Breast epithelium (tissue), 4 donors: ENCODE results near the gene SH3BP5. TPM values are rescaled to one million over a fixed set of nuclear protein-coding genes. Genes with fewer than 3 reads are reported as not detected.

Source experiments
- DNase-seq, 2 donors: peaks; one replicate each; pipeline ENCODE4 v3.0.0-alpha.2; 2019; ENCODE audit warnings: low spot score in 2 of 2
- H3K27ac ChIP-seq, 2 donors: fragments of 200-600 bp; sonication (generic) in 1 of 2; one replicate each; pipeline ENCODE4 v1.5.1; 2016 to 2019; ENCODE audit warnings: mild to moderate bottlenecking in 1 of 2
- H3K27me3 ChIP-seq, 2 donors: fragments of 200-600 bp; sonication (generic) in 1 of 2; one replicate each; pipeline versions ENCODE4 v1.5.1 to v1.6.0; 2017 to 2019; ENCODE audit warnings: control low read depth in 1 of 2, mild to moderate bottlenecking in 1 of 2
- H3K36me3 ChIP-seq: fragments of 200-600 bp; one replicate; pipeline ENCODE4 v1.5.1; 2019
- H3K4me1 ChIP-seq, 2 donors: fragments of 200-600 bp; sonication (generic); one replicate each; pipeline ENCODE4 v1.5.1; 2016 to 2019; ENCODE audit warnings: control low read depth in 1 of 2
- H3K4me3 ChIP-seq, 3 donors: fragments of 200-600 bp; sonication (generic); 1 replicate in 2 of 3; 2 replicates in 1 of 3; pipeline ENCODE4 v1.5.1; 2016 to 2019; ENCODE audit warnings: mild to moderate bottlenecking in 3 of 3, moderate library complexity in 2 of 3
- H3K9me3 ChIP-seq, 2 donors: fragments of 200-600 bp; sonication (generic) in 1 of 2; one replicate each; pipeline ENCODE4 v1.5.1; 2016 to 2019; ENCODE audit warnings: control low read depth in 1 of 2
- POLR2A ChIP-seq: fragments of 450-650 bp; IDR thresholded peaks from one replicate; pipeline ENCODE4 v1.6.1; 2016; ENCODE audit warnings: antibody characterized with exemption, mild to moderate bottlenecking, moderate library complexity
- POLR2AphosphoS5 ChIP-seq, 3 donors: sonication (generic); formaldehyde crosslinking; IDR thresholded peaks; one replicate each; pipeline ENCODE4 v1.6.1; 2017; ENCODE audit warnings: antibody characterized with exemption in 3 of 3
- intact Hi-C: fragments of 100-400 bp; cut with DNase I; formaldehyde crosslinking; loops from one replicate; pipeline ENCODE4 v1.15.1; 2023; ENCODE audit warnings: low total_unique reads
- total RNA-seq, 3 donors: library from RNA; depleted of rRNA; stranded (reverse); fragments of >200 nt; gene quantifications; one replicate each; pipeline ENCODE4 v1.1.0, GENCODE V29; 2016
- TF ChIP-seq, protein P1 (sequence below), 3 donors: fragments of 450-650 bp; IDR thresholded peaks; one replicate each; pipeline ENCODE4 v1.5.1; 2016 to 2017; ENCODE audit warnings: antibody characterized with exemption in 3 of 3, mild to moderate bottlenecking in 3 of 3, moderate library complexity in 3 of 3

The SH3BP5 gene
- total RNA-seq, 3 donors from 2014 or later, result 56.9 to 96.2 (median 83.2) TPM

DNA sequence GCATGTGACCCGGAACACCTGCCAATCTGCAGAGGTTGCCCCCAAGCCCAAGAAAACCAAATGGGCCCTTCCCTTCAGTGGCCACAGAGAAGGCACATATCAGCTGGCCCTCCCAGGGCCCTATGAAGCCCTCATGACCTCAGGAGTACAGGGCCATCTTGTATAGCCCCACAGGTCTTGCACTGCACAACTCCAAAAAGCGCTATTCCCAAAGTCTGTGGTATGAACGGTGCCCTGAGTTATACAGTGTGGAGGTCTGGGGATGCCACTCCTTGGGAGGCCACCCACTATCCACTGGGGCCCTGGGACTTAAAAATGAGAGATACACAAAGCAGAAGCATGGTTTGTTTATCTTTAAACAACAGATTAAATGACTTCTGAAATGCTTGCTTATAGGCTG, 64.9 kb downstream of the SH3BP5 start:
- no peaks in the 10 kb centered on the region for H3K36me3 ChIP-seq
- DNase-seq, result no peak
- intact Hi-C loops, result loop anchor here (10.0 kb wide), 1 partner anchor 117 kb away; no protein-coding TSS in a partner anchor
- TF ChIP-seq POLR2AphosphoS5 (IDR thresholded peaks at IDR 0.05) (no peak), POLR2A (no peak)
- TF ChIP-seq, protein P1, sequence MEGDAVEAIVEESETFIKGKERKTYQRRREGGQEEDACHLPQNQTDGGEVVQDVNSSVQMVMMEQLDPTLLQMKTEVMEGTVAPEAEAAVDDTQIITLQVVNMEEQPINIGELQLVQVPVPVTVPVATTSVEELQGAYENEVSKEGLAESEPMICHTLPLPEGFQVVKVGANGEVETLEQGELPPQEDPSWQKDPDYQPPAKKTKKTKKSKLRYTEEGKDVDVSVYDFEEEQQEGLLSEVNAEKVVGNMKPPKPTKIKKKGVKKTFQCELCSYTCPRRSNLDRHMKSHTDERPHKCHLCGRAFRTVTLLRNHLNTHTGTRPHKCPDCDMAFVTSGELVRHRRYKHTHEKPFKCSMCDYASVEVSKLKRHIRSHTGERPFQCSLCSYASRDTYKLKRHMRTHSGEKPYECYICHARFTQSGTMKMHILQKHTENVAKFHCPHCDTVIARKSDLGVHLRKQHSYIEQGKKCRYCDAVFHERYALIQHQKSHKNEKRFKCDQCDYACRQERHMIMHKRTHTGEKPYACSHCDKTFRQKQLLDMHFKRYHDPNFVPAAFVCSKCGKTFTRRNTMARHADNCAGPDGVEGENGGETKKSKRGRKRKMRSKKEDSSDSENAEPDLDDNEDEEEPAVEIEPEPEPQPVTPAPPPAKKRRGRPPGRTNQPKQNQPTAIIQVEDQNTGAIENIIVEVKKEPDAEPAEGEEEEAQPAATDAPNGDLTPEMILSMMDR (IDR thresholded peaks at IDR 0.05), result no peak
- H3K9me3 ChIP-seq, result no peaks in the 10 kb centered on the region
- no peak overlapping the region for H3K4me3 ChIP-seq
- H3K27ac ChIP-seq, result peak overlapping the region; percentile 53 to 90
- peaks cover 0 to 8% of the 10 kb centered on the region in 2 donors for H3K4me1 ChIP-seq
- H3K27me3 ChIP-seq, result no peaks in the 10 kb centered on the region

DNA sequence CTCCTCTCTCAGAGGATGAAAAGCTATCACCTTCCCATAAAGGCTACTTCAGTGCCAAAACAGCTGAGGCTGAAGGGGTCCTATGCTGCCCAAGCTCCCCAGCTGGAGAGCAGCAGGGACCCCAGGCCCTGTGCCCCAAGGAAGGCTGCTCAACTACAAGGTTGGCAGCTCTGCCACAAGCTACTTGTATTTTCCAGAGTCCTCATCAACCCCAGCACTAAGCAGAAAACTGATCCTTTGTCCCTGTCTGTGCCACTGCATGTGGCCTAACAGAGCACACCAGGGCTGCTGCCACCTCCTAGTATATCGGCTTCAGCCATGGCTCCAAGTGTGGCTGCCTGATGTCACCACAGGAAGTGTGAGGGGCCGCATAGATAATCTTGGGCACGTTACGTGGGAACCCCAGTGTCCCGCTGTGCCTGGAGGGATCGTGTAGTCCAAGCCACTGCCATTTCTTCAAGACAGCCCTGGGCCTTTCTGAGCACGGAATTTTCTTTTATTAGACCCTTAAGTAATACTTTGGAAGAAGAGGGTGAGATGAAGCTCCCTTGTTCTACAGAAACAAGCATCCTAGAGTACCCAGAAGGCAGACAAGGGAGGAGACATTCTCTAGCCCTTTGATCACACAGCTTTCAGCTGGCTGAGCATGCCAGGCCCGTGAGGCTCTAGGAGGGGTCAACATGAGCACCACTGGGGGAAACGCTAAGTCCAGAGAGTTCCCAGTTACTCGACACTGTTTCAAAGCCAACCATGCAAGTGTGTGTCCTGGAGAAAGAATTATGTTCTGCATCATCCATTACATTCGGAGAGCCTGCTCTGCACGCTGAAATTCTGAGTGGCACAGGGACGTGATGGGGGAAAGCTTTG, 65.6 kb downstream of the SH3BP5 start:
- Histone ChIP-seq H3K27ac (peak overlapping the region; percentile 73 to 87), H3K4me3 (no peak overlapping the region), H3K9me3 (no peaks in the 10 kb centered on the region), H3K27me3 (no peaks in the 10 kb centered on the region), H3K36me3 (no peaks in the 10 kb centered on the region), H3K4me1 (peaks cover 0 to 8% of the 10 kb centered on the region in 2 donors)
- DNase-seq, result no peak
- TF ChIP-seq POLR2AphosphoS5 (IDR thresholded peaks at IDR 0.05), result no peak
- TF ChIP-seq POLR2A, result no peak
- TF ChIP-seq, protein P1 (IDR thresholded peaks at IDR 0.05), result no peak
- intact Hi-C loops, result loop anchor here (10.0 kb wide), 1 partner anchor 118 kb away; no protein-coding TSS in a partner anchor

DNA sequence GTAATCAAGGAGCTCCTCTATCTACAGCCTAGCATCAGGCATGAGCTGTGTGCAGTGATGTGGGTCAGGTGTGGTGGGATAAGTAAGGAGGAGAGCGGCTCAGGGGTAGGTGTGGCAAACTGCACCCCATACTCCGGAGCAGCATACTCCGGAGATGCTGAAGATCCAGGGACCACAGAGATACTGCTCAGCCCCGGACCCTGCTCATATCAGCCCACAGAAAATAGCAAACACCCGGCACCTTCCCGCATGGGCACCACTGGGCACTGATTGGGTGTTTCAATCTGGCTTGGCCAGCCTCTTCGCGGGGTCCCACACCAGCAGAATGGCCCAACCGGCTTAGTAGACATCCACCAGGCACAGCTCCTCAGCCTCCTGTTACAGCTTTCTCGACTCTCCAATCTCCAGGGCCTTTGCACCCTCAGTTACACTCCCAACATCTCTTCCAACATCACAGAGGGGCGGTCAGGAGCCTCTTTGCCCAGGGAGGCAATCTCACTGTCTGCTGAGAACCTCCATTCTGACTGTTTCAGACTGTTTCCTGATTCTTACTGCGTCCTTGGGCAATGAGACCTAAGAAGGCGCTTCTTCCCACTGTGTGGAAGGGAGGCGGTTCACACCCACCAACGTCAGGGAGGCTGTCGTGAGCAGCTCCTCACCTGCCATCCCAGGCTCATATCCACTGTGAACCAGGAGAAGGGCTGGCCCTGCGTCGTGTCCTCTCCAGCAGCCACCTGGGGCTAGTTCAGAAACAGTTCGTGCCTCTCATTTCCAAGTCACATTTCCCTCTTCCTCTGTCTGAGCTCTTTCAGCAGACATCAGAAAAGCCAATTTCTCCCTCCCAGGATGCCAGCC, 66.5 kb downstream of the SH3BP5 start:
- Histone ChIP-seq H3K36me3 (no peaks in the 10 kb centered on the region), H3K9me3 (no peaks in the 10 kb centered on the region), H3K4me1 (peaks cover 0 to 8% of the 10 kb centered on the region in 2 donors), H3K27ac (peak overlapping the region; percentile 73 to 87), H3K27me3 (no peaks in the 10 kb centered on the region), H3K4me3 (no peak overlapping the region)
- DNase-seq, result no peak
- TF ChIP-seq POLR2A, result no peak
- no peak for TF ChIP-seq POLR2AphosphoS5 (IDR thresholded peaks at IDR 0.05)
- TF ChIP-seq, protein P1 (IDR thresholded peaks at IDR 0.05), result no peak
- intact Hi-C loops, result loop anchor here (10.0 kb wide), 1 partner anchor 119 kb away; no protein-coding TSS in a partner anchor

DNA sequence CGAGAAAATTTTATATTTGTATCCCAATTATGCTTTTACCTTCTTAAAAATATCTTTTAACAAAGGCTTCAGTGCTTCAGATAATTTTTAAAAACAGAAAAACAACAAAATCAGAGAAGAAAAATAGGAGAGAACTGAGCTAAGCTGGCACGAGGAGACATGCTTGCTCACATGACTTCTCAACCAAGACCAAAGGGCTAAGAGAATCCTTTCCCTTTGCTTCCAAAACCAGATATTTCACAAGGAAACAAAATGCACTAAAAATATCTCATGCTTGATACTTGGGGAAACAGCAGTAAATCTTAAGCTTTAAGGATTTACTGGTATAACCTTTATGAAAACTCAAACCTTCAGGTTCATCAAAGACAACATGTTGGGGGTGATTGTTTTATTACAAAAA, 67.9 kb downstream of the SH3BP5 start:
- H3K27ac ChIP-seq, result peak overlapping the region; percentile 74 to 87
- no peaks in the 10 kb centered on the region for H3K36me3 ChIP-seq
- TF ChIP-seq POLR2A (no peak), POLR2AphosphoS5 (IDR thresholded peaks at IDR 0.05) (no peak)
- TF ChIP-seq, protein P1 (IDR thresholded peaks at IDR 0.05), result no peak
- peaks cover 0 to 8% of the 10 kb centered on the region in 2 donors for H3K4me1 ChIP-seq
- no peak for DNase-seq
- no peak overlapping the region for H3K4me3 ChIP-seq
- H3K9me3 ChIP-seq, result no peaks in the 10 kb centered on the region
- no peaks in the 10 kb centered on the region for H3K27me3 ChIP-seq
- intact Hi-C loops, result loop anchor here (10.0 kb wide), 1 partner anchor 120 kb away; no protein-coding TSS in a partner anchor
